HG03135 (cell line): ENCODE measurements around the gene RHOF.
A peak's percentile ranks its signal among the peaks of the same experiment; 100 is the strongest.
"Not testable (repeated sequence)": the region's sequence is repeated elsewhere in the genome, so short reads cannot be mapped to it uniquely, and the experiment has no call there.

Experiments
- ATAC-seq: cut with Tn5 transposase; IDR thresholded peaks from one replicate; pipeline ENCODE4 v1.9.1; 2021; ENCODE audit warnings: mild to moderate bottlenecking, moderate library complexity; ENCODE audit not compliant: unreplicated experiment

RHOF gene

DNA sequence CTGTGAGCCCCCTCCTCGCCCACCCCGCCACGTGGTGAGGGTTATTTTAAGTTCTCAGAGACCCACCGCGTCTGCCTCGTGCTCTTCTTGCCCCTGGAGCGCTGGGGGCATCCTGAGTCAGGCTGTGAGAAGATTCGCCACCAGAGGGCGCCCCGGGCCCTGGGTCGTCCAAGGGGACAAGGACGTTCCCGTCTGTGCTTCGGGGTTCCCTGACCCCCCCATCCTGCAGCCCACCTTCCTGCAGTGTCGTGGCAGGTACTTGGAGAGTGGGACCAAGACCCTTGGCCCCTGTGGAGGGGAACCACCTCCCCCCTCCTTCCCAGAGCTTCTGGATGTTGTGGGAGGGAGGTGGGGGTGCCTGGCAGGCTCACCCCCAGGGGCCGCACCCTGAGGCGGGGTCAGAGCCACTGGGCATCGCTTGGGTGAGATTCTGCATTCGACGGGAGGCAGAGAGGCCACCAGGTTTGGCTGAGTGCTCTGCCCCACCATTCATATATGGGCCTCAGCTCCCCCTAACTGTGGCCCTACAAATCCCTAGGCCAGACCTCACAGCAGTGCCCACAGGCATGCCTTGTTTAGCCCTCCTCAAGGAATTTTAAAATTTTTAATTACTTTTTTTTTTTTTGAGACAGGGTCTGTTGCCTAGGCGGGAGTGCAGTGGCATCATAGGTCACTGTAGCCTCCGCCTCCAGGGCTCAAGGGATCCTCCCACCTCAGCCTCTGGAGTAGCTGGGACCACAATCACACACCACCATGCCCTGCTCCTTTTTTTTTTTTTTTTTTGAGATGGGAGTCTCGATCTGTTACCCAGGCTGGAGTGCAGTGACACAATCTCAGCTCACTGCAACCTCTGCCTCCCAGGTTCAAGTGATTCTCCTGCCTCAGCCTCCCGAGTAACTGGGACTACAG is 17.0 kb downstream of the RHOF start:
- no peak for ATAC-seq

DNA sequence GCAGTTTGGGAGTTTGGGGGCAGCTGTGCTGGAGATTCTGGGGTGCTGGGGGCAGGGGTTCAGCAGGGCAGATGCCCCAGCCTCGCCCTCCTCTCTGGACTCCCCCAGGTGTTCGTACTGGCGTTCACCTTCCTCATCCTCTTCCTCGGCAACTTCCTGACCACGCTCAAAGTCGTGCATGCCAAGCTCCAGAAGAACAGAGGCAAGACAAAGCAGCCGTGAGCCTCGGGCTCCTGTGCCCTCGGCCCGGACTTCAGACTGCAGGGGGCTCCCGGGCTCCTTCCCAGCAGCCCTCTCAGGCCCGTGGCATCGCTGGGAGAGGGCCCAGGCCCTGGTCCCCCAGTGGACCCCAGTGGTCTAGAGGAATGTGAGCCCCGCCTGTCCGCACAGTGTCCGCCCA is 18.0 kb downstream of the RHOF start:
- no peak for ATAC-seq

DNA sequence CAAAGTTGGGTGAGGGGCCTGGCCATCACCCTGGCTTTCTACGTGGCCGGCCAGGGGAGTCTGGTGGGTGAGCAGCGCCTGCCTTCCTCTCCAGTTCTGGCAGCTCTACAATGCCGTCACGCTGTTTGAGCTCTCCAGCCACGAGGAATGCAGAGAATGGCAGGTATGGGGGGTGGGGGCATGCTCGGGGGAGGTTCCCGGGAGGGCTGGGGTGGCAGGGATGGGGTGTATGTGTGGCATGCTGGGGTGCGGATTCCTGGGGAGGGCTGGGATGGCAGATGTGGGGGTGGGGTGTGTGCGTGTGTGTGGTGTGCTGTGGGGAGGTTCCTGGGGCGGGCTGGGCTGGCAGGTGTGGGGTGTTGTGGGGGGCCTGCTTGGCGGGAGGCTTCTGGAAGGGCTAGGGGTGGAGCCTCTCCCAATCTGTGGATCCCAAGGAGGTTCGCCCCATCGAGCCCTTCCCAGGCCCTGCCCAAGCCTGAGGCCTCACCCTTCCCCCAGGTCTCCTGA is 18.5 kb downstream of the RHOF start:
- ATAC-seq: no peak

- peak; percentile 82 for ATAC-seq
These were observed 20.3 kb downstream of the RHOF start for GRCh38 chr12:121773011-121773777.

DNA sequence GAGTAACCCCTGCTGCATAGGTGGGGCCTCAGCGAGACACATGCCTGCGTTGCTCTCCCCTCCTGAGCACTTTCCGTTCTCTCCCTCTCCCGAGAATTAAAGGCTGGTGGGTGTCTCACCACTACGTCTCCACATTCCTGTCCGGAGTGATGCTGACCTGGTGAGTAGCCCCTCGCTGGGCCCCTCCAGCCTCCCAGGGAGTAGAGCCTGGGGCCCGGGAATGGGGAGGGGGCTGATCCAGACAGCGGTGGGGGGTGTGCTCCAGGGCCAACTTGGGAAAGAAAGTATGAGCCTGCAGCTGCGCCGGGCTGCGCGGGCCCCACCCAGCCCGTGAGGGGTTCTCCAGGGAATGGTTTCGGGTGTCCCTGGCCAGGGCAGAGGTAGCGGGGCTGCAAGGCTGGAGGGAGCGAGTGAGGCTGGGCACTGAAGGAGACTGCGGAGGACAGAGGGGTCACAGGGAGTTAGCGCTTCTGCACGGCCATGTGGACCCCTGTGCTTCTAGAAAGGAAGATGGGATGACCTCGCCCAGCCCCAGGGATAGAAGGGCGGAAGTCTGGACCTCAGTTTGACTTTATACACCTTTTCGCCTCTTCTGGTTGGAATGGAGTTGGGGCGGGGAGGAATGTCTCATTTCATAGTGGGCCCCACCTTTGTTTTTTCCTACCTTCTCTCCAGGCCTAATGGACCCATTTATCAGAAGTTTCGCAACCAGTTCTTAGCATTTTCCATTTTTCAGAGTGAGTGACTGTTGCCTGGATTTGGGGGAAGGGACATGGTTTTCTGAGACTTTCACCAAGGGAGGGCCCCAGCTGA is 22.5 kb downstream of the RHOF start:
- ATAC-seq: no peak

- ATAC-seq: no peak
These were observed 23.1 kb downstream of the RHOF start for GRCh38 chr12:121770388-121770787.

- no peak for ATAC-seq
These were observed 23.6 kb downstream of the RHOF start for GRCh38 chr12:121769831-121770301.

- ATAC-seq: no peak
These were observed 24.1 kb downstream of the RHOF start for GRCh38 chr12:121769297-121769830.

GRCh38 chr12:121767525-121768016 is 25.9 kb downstream of the RHOF start:
- ATAC-seq: no peak

- ATAC-seq: no peak
These were observed 27.0 kb downstream of the RHOF start for GRCh38 chr12:121766290-121767039.

GRCh38 chr12:121765573-121765972 is 27.9 kb downstream of the RHOF start:
- no peak for ATAC-seq

GRCh38 chr12:121764808-121765207 is 28.7 kb downstream of the RHOF start:
- ATAC-seq: no peak

GRCh38 chr12:121762269-121762668 is 31.2 kb downstream of the RHOF start:
- ATAC-seq: no peak

- not testable (repeated sequence) for ATAC-seq
These were observed 35.0 kb downstream of the RHOF start for GRCh38 chr12:121758536-121758935.

DNA sequence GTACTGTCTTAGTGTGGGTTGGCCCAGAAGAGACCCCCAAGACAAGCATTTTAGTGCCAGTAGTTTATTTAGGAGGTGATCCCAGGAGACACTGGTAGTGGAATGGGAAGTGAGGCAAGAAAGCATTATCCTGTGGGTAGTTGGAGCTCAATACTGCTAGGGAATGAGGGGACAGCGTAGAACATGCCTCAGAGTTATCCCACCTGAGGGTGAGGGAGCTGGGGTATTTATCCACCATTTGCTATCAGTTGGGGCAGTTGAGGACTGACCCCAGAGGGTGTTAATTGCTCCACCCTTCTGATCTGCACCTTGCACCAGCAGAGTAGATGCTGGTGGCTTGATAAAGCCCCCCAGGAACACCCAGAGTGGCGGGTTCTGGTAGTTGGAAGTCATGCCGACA is 37.9 kb downstream of the RHOF start:
- no peak for ATAC-seq

DNA sequence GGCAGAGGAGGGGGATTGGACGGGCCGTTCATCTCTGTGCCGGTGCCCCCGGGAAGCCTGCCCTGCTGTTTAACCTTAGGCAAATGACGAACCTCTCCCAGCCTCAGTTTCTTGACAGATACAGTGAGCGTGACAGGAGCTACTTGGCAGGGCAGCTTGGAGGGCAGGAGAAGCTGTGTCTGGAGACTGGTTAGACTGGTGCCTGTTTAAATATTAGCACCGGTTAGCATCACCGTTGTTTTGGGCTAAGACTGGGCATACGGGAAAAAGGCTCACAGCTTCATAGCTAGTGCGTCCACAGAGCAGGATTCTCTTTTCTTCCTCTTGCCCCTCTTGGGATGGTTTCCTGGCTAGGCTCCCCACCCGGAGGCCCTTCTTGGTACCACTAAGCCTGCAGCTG is 38.7 kb downstream of the RHOF start:
- no peak for ATAC-seq

- no peak for ATAC-seq
These were observed 39.6 kb downstream of the RHOF start for GRCh38 chr12:121753844-121754264.

DNA sequence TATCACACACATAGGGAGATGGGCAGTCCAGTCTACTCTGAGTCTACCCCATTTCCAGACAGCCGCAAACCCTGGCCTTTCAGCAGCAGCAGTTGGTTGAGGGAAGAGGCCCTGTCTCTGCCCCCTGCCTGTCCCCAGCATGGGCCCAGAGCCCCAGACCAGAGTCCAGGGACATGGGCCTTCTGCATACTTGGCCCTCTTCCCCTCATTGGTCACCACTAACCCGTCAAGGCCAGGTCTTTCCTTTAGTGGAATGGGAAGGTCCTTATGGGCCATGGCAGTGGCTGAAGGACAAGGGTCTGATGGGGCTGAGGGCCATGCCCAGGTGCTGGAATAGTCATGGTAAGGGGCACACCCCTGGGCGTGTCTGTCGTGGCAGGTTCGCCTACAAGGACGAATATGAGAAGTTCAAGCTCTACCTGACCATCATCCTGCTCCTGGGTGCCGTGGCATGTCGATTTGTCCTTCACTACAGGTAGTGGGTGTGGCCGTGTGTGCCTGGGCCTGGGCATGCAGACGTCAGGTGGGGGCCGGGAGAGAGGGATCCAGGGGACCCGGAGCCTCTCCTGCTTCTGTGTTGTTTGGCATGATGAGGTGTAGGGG is 41.6 kb downstream of the RHOF start:
- no peak for ATAC-seq

GRCh38 chr12:121751034-121751433 is 42.5 kb downstream of the RHOF start:
- no peak for ATAC-seq
